ENCODE measurements around the gene RPIA. TPM values are rescaled to one million over a fixed set of nuclear protein-coding genes. Genes with fewer than 3 reads are reported as not detected.

The RPIA gene
- total and polyA plus RNA-seq, 9 of the 15 experiments (the other 6 are each of a cell fraction or from before 2014, with no cell fraction given), result 7.8 to 41.2 (median 25.8) TPM

- no peaks in the 10 kb centered on the region for H3K9me1 ChIP-seq (ENCODE audit: control insufficient read depth, insufficient read depth, low read length)
- CTCF ChIA-PET (ENCODE audit: low intra/inter-chr PET ratio), result no interaction called here
Measured at GRCh38 chr2:88714667-88715066, 23.2 kb downstream of the RPIA start.

More at GRCh38 chr2:88714667-88715066, 23.2 kb downstream of the RPIA start:
- peaks cover 25% of the 10 kb centered on the region; the same call in 2 of the 3 replicates for H3K79me2 ChIP-seq (ENCODE audit: control insufficient read depth, insufficient read depth, low read length)
- H3K27me3 ChIP-seq (ENCODE audit: control insufficient read depth in 2 of 2, insufficient read depth in 2 of 2, low read length in 2 of 2), result no peaks in the 10 kb centered on the region
- ATAC-seq (no peak), DNase-seq (ENCODE audit: extremely low read depth in 1 of 4, low spot score in 3 of 4) (no peak), FAIRE-seq (no peak)
- in situ Hi-C loops (cut with MboI) (no loop called here), intact Hi-C loops (cut with micrococcal nuclease) (no loop called here)
- H4K20me1 ChIP-seq (replicated peaks; ENCODE audit: control insufficient read depth, insufficient read depth, low read length), result no peaks in the 10 kb centered on the region
- H3K9me3 ChIP-seq (replicated peaks; ENCODE audit: control insufficient read depth, insufficient read depth, low read depth, low read length), result no peaks in the 10 kb centered on the region
- BruUV-seq (replicated peaks), result no TSS peak
- 73% methylated on average over 3 of the region's 3 CpGs for WGBS (ENCODE audit: insufficient coverage, low coverage, missing lambda C conversion rate)
- no peaks in the 10 kb centered on the region for H3K36me3 ChIP-seq (ENCODE audit: control insufficient read depth, insufficient read depth, low read length)
- POLR2A ChIA-PET, result no interaction called here
- peaks cover 0 to 3% of the 10 kb centered on the region in 2 experiments; a peak in 2 of 5 replicates for H3K4me1 ChIP-seq (replicated peaks in 1 of 2; ENCODE audit: control insufficient read depth in 2 of 2, insufficient read depth in 2 of 2, low read length in 2 of 2)
- H3K4me2 ChIP-seq (ENCODE audit: insufficient read depth, low read length), result no peak overlapping the region
- H3K27ac ChIP-seq (ENCODE audit: extremely low read depth, low read depth, low read length), result no peak overlapping the region
- H3K4me3 ChIP-seq, result no peak overlapping the region
- no peak overlapping the region for H2AFZ ChIP-seq (ENCODE audit: low read depth, low read length)
- no peak overlapping the region for H3K9ac ChIP-seq (ENCODE audit: insufficient read depth in 1 of 2, low read depth in 2 of 2, low read length in 2 of 2)
- TF ChIP-seq MAFG (tag; conservative IDR thresholded peaks at IDR 0.05) (no peak), ZNF12 (CRISPR knock-in tag; IDR thresholded peaks at IDR 0.05) (no peak), ZNF121 (CRISPR knock-in tag; conservative IDR thresholded peaks at IDR 0.05) (no peak), FUS (optimal IDR thresholded peaks at IDR 0.05; ENCODE audit: low read depth, low read length) (no peak), SLC30A9 (CRISPR knock-in tag; IDR thresholded peaks at IDR 0.05) (no peak), SP1 (CRISPR knock-in tag; IDR thresholded peaks at IDR 0.05) (no peak), ZNF140 (CRISPR knock-in tag; IDR thresholded peaks at IDR 0.05) (no peak), NEUROD1 (IDR thresholded peaks at IDR 0.05; ENCODE audit: borderline replicate concordance, low read depth, low read length, partially characterized antibody) (no peak), ZNF224 (CRISPR knock-in tag; IDR thresholded peaks at IDR 0.05) (no peak), ZFX (CRISPR knock-in tag; IDR thresholded peaks at IDR 0.05) (no peak), ELF4 (CRISPR knock-in tag; IDR thresholded peaks at IDR 0.05) (no peak), ZBTB1 (CRISPR knock-in tag; IDR thresholded peaks at IDR 0.05; ENCODE audit: borderline replicate concordance, low read depth) (no peak)
- TF ChIP-seq, protein P1, sequence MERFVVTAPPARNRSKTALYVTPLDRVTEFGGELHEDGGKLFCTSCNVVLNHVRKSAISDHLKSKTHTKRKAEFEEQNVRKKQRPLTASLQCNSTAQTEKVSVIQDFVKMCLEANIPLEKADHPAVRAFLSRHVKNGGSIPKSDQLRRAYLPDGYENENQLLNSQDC (CRISPR knock-in tag; IDR thresholded peaks at IDR 0.05), result no peak
- TF ChIP-seq, protein P2, sequence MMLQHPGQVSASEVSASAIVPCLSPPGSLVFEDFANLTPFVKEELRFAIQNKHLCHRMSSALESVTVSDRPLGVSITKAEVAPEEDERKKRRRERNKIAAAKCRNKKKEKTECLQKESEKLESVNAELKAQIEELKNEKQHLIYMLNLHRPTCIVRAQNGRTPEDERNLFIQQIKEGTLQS (IDR thresholded peaks at IDR 0.05), result no peak
- TF ChIP-seq, protein P2 (CRISPR knock-in tag; conservative IDR thresholded peaks at IDR 0.05), result no peak
- TF ChIP-seq, protein P3, sequence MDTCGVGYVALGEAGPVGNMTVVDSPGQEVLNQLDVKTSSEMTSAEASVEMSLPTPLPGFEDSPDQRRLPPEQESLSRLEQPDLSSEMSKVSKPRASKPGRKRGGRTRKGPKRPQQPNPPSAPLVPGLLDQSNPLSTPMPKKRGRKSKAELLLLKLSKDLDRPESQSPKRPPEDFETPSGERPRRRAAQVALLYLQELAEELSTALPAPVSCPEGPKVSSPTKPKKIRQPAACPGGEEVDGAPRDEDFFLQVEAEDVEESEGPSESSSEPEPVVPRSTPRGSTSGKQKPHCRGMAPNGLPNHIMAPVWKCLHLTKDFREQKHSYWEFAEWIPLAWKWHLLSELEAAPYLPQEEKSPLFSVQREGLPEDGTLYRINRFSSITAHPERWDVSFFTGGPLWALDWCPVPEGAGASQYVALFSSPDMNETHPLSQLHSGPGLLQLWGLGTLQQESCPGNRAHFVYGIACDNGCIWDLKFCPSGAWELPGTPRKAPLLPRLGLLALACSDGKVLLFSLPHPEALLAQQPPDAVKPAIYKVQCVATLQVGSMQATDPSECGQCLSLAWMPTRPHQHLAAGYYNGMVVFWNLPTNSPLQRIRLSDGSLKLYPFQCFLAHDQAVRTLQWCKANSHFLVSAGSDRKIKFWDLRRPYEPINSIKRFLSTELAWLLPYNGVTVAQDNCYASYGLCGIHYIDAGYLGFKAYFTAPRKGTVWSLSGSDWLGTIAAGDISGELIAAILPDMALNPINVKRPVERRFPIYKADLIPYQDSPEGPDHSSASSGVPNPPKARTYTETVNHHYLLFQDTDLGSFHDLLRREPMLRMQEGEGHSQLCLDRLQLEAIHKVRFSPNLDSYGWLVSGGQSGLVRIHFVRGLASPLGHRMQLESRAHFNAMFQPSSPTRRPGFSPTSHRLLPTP (IDR thresholded peaks at IDR 0.05; ENCODE audit: borderline replicate concordance, extremely low read depth, insufficient read length), result no peak
